Caco-2 (cell line): ENCODE measurements around the gene ALKAL2. TPM values are rescaled to one million over a fixed set of nuclear protein-coding genes. Genes with fewer than 3 reads are reported as not detected.

Source experiments
- BruUV-seq: library from RNA; stranded (reverse); fragments of 400-500 nt; replicated peaks from 2 replicates; lab custom pipeline; 2021; lab: Mats Ljungman, UMichigan
- CTCF ChIA-PET: fragments of 300-600 bp; sonication (Branson Sonifier 250); formaldehyde crosslinking; loops from one replicate; lab custom pipeline; 2022; ENCODE audit warnings: antibody characterized with exemption; lab: Charles Lee
- POLR2A ChIA-PET: fragments of 300-600 bp; sonication (Branson Sonifier 250); formaldehyde crosslinking; loops from one replicate; lab custom pipeline; 2022; ENCODE audit warnings: antibody characterized with exemption; lab: Charles Lee
- DNase-seq, 2 experiments: peaks; one replicate each; pipeline versions ENCODE4 v3.0.0 to v3.0.0-alpha.2; 2020 to 2022
- H3K27me3 ChIP-seq: replicated peaks from 2 replicates; pipeline ENCODE4 v1.6.0; 2011; ENCODE audit warnings: low read length; ENCODE audit not compliant: control insufficient read depth, insufficient read depth
- H3K36me3 ChIP-seq: 2 replicates; pipeline ENCODE4 v1.5.1; 2011; ENCODE audit warnings: low read length; ENCODE audit not compliant: control insufficient read depth, insufficient read depth
- H3K4me1 ChIP-seq: fragments of 250-450 bp; sonication (Bioruptor Pico); 2 replicates; pipeline ENCODE4 v1.5.1; 2020; ENCODE audit warnings: mild to moderate bottlenecking
- H3K4me3 ChIP-seq: 2 replicates; pipeline ENCODE4 v1.5.1; 2011; ENCODE audit warnings: low read depth, mild to moderate bottlenecking, control low read depth, low read length
- H3K9me3 ChIP-seq: fragments of 250-450 bp; sonication (Bioruptor Pico); 2 replicates; pipeline ENCODE4 v1.5.1; 2020; ENCODE audit warnings: mild to moderate bottlenecking, moderate library complexity
- H3K27ac Mint-ChIP-seq: one replicate; pipeline ENCODE4 v1.8.0; 2022; ENCODE audit warnings: mixed read lengths; ENCODE audit not compliant: unreplicated experiment
- H3K27me3 Mint-ChIP-seq: one replicate; pipeline ENCODE4 v1.8.0; 2022; ENCODE audit warnings: mixed read lengths; ENCODE audit not compliant: insufficient read depth, unreplicated experiment
- H3K36me3 Mint-ChIP-seq: one replicate; pipeline ENCODE4 v1.8.0; 2022; ENCODE audit warnings: mild to moderate bottlenecking, mixed read lengths; ENCODE audit not compliant: insufficient read depth, unreplicated experiment
- H3K4me1 Mint-ChIP-seq: one replicate; pipeline ENCODE4 v1.8.0; 2022; ENCODE audit warnings: low read depth, mixed read lengths; ENCODE audit not compliant: unreplicated experiment
- H3K4me3 Mint-ChIP-seq: one replicate; pipeline ENCODE4 v1.8.0; 2022; ENCODE audit warnings: mild to moderate bottlenecking, moderate library complexity, mixed read lengths; ENCODE audit not compliant: unreplicated experiment
- H3K9me3 Mint-ChIP-seq: one replicate; pipeline ENCODE4 v1.8.0; 2022; ENCODE audit warnings: mixed read lengths; ENCODE audit not compliant: unreplicated experiment
- CTCF ChIP-seq, 2 experiments: fragments of 200-600 bp in 1 of 2; IDR thresholded peaks; 1 replicate in 1 of 2; 2 replicates in 1 of 2; pipeline versions ENCODE4 v1.5.1 to v1.8.0; 2011 to 2022; ENCODE audit warnings: antibody characterized with exemption in 1 of 2, control low read depth in 1 of 2, inconsistent platforms in 1 of 2, low read depth in 1 of 2, low read length in 1 of 2, mild to moderate bottlenecking in 1 of 2, moderate library complexity in 1 of 2; ENCODE audit not compliant: insufficient read depth in 1 of 2, severe bottlenecking in 1 of 2, unreplicated experiment in 1 of 2
- intact Hi-C: fragments of 100-400 bp; cut with micrococcal nuclease; formaldehyde crosslinking; loops from one replicate; pipeline ENCODE4 v1.10.0; 2022; ENCODE audit not compliant: unreplicated experiment
- total RNA-seq: library from RNA; stranded (reverse); gene quantifications from 2 replicates; pipeline ENCODE4 v1.2.3, GENCODE V29; 2022

The ALKAL2 gene
- total RNA-seq, 1 experiment from 2014 or later = not detected

GRCh38 chr2:252001-252602 is 35.8 kb downstream of the ALKAL2 start:
- no peak for DNase-seq
- TF ChIP-seq CTCF (IDR thresholded peaks at IDR 0.05; ENCODE audit: insufficient read depth in 1 of 2, low read depth in 1 of 2, low read length in 1 of 2, severe bottlenecking in 1 of 2, unreplicated experiment in 1 of 2) = no peak
- Mint-ChIP-seq H3K36me3 (peaks cover 14% of the 10 kb centered on the region), H3K27me3 (no peaks in the 10 kb centered on the region), H3K27ac (no peak overlapping the region), H3K9me3 (no peaks in the 10 kb centered on the region), H3K4me3 (no peak overlapping the region), H3K4me1 (no peaks in the 10 kb centered on the region)
- CTCF ChIA-PET = no interaction called here
- no TSS peak for BruUV-seq
- POLR2A ChIA-PET = no interaction called here
- no peak overlapping the region for H3K4me3 ChIP-seq
- H3K36me3 ChIP-seq = peaks cover 4% of the 10 kb centered on the region; the same call in 1 of the 2 replicates
- no peaks in the 10 kb centered on the region for H3K9me3 ChIP-seq
- H3K4me1 ChIP-seq = no peaks in the 10 kb centered on the region
- no peaks in the 10 kb centered on the region for H3K27me3 ChIP-seq
- intact Hi-C loops = no loop called here

GRCh38 chr2:249538-250042 is 38.3 kb downstream of the ALKAL2 start:
- intact Hi-C loops = no loop called here
- Histone ChIP-seq H3K36me3 (peaks cover 6% of the 10 kb centered on the region), H3K27me3 (no peaks in the 10 kb centered on the region), H3K4me1 (no peaks in the 10 kb centered on the region), H3K4me3 (no peak overlapping the region), H3K9me3 (no peaks in the 10 kb centered on the region)
- no TSS peak for BruUV-seq
- Mint-ChIP-seq H3K36me3 (peaks cover 22% of the 10 kb centered on the region), H3K27me3 (no peaks in the 10 kb centered on the region), H3K9me3 (no peaks in the 10 kb centered on the region), H3K4me1 (no peaks in the 10 kb centered on the region), H3K4me3 (no peak overlapping the region), H3K27ac (no peak overlapping the region)
- ChIA-PET CTCF (interaction anchor here (1.2 kb wide), 1 partner anchor 23 kb away, joined by 3 read pairs; no protein-coding TSS in a partner anchor), POLR2A (no interaction called here)
- DNase-seq = no peak
- no peak for TF ChIP-seq CTCF (IDR thresholded peaks at IDR 0.05; ENCODE audit: insufficient read depth in 1 of 2, low read depth in 1 of 2, low read length in 1 of 2, severe bottlenecking in 1 of 2, unreplicated experiment in 1 of 2)

- BruUV-seq = no TSS peak
- Histone ChIP-seq H3K4me3 (no peak overlapping the region), H3K36me3 (peaks cover 6% of the 10 kb centered on the region), H3K27me3 (no peaks in the 10 kb centered on the region), H3K9me3 (no peaks in the 10 kb centered on the region), H3K4me1 (no peaks in the 10 kb centered on the region)
- Mint-ChIP-seq H3K27ac (no peak overlapping the region), H3K36me3 (peaks cover 28% of the 10 kb centered on the region), H3K4me1 (no peaks in the 10 kb centered on the region), H3K4me3 (no peak overlapping the region), H3K9me3 (no peaks in the 10 kb centered on the region), H3K27me3 (no peaks in the 10 kb centered on the region)
- POLR2A ChIA-PET = no interaction called here
- no peak for DNase-seq
- no peak for TF ChIP-seq CTCF (IDR thresholded peaks at IDR 0.05; ENCODE audit: insufficient read depth in 1 of 2, low read depth in 1 of 2, low read length in 1 of 2, severe bottlenecking in 1 of 2, unreplicated experiment in 1 of 2)
- CTCF ChIA-PET = interaction anchor here (1.2 kb wide), 1 partner anchor 24 kb away, joined by 3 read pairs; no protein-coding TSS in a partner anchor
- intact Hi-C loops = no loop called here
Observed at GRCh38 chr2:248724-249123, 39.2 kb downstream of the ALKAL2 start.
